LNCAP (cell line): ENCODE results near the gene SLC12A1.

Source experiments
- TF ChIP-seq, protein P1 (sequence below): fragments of 450-650 bp; IDR thresholded peaks from 2 replicates; pipeline ENCODE4 v1.5.1; 2017; ENCODE audit warnings: mild to moderate bottlenecking

Gene SLC12A1

DNA sequence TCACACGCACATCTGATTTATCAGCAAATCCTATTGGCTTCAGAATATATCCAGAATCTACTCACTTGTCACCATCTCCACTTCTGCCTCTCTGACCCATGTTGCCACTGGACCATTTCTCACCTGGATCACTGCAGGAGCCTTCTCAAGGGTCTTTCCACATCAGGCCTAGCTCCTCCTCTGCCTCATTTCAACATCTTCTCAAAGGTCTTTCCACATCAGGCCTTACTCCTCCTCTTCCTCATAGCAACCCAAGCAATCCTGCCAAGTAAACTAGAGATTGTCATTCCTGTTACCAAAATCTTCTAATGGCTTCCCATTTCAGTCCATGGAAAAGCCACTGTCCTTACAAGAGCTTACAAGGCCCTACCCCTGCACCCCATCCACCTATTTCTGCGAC is 107.1 kb downstream of the SLC12A1 start:
- TF ChIP-seq, protein P1, sequence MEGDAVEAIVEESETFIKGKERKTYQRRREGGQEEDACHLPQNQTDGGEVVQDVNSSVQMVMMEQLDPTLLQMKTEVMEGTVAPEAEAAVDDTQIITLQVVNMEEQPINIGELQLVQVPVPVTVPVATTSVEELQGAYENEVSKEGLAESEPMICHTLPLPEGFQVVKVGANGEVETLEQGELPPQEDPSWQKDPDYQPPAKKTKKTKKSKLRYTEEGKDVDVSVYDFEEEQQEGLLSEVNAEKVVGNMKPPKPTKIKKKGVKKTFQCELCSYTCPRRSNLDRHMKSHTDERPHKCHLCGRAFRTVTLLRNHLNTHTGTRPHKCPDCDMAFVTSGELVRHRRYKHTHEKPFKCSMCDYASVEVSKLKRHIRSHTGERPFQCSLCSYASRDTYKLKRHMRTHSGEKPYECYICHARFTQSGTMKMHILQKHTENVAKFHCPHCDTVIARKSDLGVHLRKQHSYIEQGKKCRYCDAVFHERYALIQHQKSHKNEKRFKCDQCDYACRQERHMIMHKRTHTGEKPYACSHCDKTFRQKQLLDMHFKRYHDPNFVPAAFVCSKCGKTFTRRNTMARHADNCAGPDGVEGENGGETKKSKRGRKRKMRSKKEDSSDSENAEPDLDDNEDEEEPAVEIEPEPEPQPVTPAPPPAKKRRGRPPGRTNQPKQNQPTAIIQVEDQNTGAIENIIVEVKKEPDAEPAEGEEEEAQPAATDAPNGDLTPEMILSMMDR = no peak

DNA sequence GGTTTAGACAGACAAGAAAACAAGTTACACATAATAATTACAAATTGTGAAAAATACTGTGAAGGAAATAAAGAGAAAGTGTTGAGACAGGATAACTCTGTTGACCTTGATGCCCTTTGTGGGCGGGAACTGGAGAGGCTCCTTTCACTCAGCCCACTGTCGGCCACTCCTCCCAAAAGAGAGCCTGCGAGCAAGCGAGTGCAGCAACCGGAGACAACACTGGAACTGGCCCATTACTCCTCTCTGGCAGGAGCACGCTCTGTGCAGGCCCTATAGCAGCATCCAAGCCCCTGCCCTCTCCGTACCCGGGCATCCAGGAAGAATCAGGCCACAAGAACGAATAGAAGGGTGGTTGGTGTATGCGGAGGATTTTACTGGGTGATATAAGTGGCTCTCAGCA is 108.9 kb downstream of the SLC12A1 start:
- TF ChIP-seq, protein P1 = no peak

DNA sequence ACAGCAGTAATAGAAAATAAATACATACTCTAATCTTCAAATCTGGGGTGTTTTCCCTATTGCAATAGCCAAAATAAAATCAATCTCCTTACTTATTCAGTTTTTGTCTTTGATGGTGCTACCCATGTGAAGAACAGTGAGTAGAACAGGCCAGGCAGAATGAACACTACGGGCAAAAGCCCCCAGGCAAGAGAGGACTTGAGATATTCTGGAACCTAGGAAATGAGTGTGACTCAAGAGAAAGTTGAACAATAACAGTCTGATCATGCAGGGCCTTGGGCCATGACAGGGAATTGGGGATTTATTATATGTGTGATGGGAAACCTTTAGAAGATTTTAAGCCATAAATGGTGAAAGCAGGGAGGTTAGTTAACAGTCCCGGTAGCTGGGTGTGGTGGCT is 111.1 kb downstream of the SLC12A1 start:
- TF ChIP-seq, protein P1 = no peak

DNA sequence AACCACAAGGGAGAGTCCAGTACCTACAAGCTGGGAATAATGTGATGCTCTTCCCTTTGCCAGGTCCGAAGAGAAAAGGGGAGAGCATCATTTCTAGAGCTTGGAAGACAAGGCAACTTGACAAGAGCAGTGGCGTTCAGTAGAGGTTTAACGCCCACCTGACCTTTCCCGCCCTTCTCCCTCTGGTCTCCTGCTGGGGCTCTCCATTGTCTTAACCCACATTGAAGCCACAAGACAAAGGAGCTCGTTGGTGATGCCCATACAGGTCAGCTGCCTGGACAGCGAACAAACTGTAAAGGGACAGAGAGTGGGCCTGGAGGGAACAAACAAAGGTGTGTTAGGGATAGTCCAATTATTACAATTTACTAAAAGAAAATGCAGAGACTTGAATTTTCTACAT is 112.0 kb downstream of the SLC12A1 start:
- TF ChIP-seq, protein P1 = no peak

DNA sequence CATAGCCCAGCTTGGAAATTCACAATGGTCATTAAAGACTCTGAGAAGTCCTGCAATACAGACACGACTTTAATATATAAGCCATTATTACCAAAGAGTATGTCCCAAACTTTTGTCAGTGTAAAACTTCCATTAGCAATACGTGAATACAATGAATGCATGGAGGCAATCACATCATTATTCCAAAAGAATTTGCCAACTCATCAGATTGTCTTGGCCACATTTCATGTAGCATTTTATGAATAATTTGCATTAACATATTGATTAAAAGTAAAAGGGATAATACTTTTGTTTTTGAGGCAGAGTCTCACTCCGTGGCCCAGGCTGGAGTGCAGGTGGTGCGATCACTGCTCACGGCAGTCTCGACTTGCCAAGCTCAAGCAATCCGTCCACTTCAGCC is 117.2 kb downstream of the SLC12A1 start:
- TF ChIP-seq, protein P1 = no peak

DNA sequence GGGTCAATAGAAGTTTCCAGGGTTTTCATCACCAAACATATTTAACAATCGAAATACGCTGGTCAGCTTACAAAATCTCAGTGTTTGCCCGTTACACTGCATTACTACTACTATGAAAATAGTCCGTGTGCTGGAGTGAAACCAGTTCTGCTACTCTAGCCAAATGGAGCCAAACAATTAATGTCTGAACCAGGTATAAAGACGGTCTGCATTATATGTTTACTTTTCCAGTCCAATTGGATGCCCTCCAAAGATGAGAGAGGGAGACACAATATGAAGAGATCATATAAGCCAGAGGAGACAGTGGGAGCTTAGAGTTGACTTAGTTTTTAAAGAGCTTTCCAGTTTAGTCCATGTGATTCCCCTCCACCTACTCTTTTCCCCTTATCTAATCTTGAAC is 118.8 kb downstream of the SLC12A1 start:
- TF ChIP-seq, protein P1 = no peak

DNA sequence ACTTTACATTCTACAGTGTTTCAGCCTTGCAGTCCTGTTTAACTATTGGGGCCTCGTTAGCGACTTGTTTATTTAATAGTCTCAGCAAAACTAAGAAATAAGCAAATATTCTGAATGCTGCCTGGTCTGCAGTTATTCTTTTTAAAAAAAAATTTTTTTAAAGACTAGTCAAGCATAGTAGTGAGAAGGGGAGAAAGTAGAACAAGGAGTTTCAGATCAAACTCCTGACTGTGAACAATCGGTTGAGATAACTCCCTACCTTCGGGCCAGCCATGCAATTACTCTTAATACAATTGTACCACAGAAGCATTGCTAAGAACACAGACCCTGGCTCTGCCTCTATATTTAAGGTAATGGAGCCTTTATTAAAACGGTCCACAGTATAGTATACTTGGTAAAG is 119.3 kb downstream of the SLC12A1 start:
- TF ChIP-seq, protein P1 = no peak

DNA sequence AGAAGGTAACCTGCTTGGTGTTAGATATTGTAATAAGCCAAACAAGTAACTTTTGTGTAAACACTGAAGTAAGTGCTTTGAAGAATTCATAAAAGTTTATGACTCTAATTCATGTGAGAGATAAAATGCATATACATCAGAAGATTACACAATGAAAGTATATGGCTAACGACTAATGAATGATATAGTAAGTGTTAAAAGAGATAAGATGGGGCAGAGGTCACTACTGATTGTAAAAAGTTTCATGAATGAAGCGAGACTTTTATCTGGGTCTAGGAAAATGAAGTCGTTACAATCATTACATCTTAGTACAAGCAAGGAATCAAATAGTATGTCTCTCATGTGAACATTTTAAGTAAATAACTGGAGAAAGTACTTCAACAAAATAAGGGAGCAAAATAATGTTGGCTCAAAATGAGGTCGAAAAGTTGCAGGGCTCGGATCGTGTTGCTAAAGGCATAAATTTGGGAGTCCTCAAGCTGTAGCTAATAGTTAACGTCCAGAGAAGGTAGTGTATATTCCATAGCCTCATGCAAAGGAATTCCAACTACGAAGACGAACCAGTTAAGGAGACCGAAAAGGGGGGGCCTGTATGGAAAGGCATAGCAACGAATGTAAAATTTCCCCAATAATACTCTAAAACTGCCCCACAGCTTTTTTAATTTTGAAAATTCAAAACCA is 124.1 kb downstream of the SLC12A1 start:
- TF ChIP-seq, protein P1 = no peak
